Right lobe of liver (tissue), 6 donors: ENCODE results near the gene TRPM3. TPM values are rescaled to one million over a fixed set of nuclear protein-coding genes. Genes with fewer than 3 reads are reported as not detected.

Experiments used
- ATAC-seq, 4 donors: fragments of 200-7000 bp; cut with Tn5 transposase; one replicate each; pipeline ENCODE4 v1.9.1; 2020; ENCODE audit warnings: mild to moderate bottlenecking in 4 of 4, moderate library complexity in 4 of 4
- DNase-seq, 3 donors: peaks; one replicate each; pipeline ENCODE4 v3.0.0-alpha.2; 2020
- H3K27ac ChIP-seq, 3 donors: fragments of 200-600 bp; one replicate each; pipeline ENCODE4 v1.8.0; 2022
- H3K27me3 ChIP-seq, 2 donors: fragments of 200-600 bp; one replicate each; pipeline ENCODE4 v1.8.0; 2022
- H3K36me3 ChIP-seq, 4 donors: fragments of 200-600 bp; sonication (generic) in 1 of 4; one replicate each; pipeline versions ENCODE4 v1.5.1 to v1.8.0; 2017 to 2022; ENCODE audit warnings: control low read depth in 1 of 4
- H3K4me1 ChIP-seq, 4 donors: fragments of 200-600 bp; sonication (generic) in 1 of 4; one replicate each; pipeline versions ENCODE4 v1.5.1 to v1.8.0; 2017 to 2022; ENCODE audit warnings: control low read depth in 1 of 4
- H3K4me3 ChIP-seq, 3 donors: fragments of 200-600 bp; one replicate each; pipeline ENCODE4 v1.8.0; 2022
- H3K9me3 ChIP-seq, 4 donors: fragments of 200-600 bp; sonication (generic) in 1 of 4; one replicate each; pipeline versions ENCODE4 v1.5.1 to v1.8.0; 2017 to 2022; ENCODE audit warnings: control low read depth in 1 of 4
- CTCF ChIP-seq, 4 donors: fragments of 200-600 bp in 3 of 4; fragments of 450-650 bp in 1 of 4; IDR thresholded peaks; one replicate each; pipeline versions ENCODE4 v1.5.1 to v1.8.0; 2016 to 2022; ENCODE audit warnings: antibody characterized with exemption in 4 of 4, mild to moderate bottlenecking in 2 of 4
- POLR2A ChIP-seq: fragments of 450-650 bp; IDR thresholded peaks from one replicate; pipeline ENCODE4 v1.6.1; 2017; ENCODE audit warnings: antibody characterized with exemption, mild to moderate bottlenecking
- WGBS: methylation state at CpG from one replicate; pipeline ENCODE4 v1.1.6; 2018; ENCODE audit warnings: low coverage, low lambda C conversion rate; ENCODE audit not compliant: insufficient coverage; ENCODE audit errors: missing lambda C conversion rate; 5-methylcytosine and 5-hydroxymethylcytosine counted together
- intact Hi-C, 2 donors: fragments of 100-400 bp; cut with DNase I; formaldehyde crosslinking; loops; one replicate each; pipeline versions ENCODE4 v1.11.2 to v1.14.1; 2022
- total RNA-seq, 6 experiments: library from RNA; depleted of rRNA in 2 of 6; stranded (reverse); fragments of >200 nt in 2 of 6; fragmentation: NEBNext Ultra II Directional in 3 of 6; extraction: Animal tissue kit (Norgen Biotek cat#: 25700) in 3 of 6; gene quantifications; one replicate each; pipeline versions ENCODE4 v1.1.0 to v1.2.4, GENCODE V29; 2016 to 2023
- donor health status: DM: no; HTN: yes; CAD: no.
- donor health status: DM: no; HTN: no; CAD: no.
- donor health status: DM: no; HTN: no; CAD: no.
- donor health status: DM: no; HTN: yes; CAD: no.
- donor health status: DM: no; HTN: yes; CAD: no.

The TRPM3 gene
- total RNA-seq, 6 experiments from 2014 or later, result 0.26 to 0.56 (median 0.39) TPM

GRCh38 chr9:71098801-71099200 is 22.6 kb downstream of the TRPM3 start:
- intact Hi-C loops, result no loop called here
- ATAC-seq, result peak in 1 of 4 donors; percentile 10
- DNase-seq, result no peak
- WGBS, result 45% methylated on average over 2 of the region's 2 CpGs
- H3K4me3 ChIP-seq, result no peak overlapping the region
- TF ChIP-seq POLR2A (no peak), CTCF (IDR thresholded peaks at IDR 0.05) (no peak)
- no peak overlapping the region for H3K27ac ChIP-seq
- H3K36me3 ChIP-seq, result no peaks in the 10 kb centered on the region
- H3K27me3 ChIP-seq, result no peaks in the 10 kb centered on the region
- no peaks in the 10 kb centered on the region for H3K9me3 ChIP-seq
- peaks cover 0 to 37% (median 9%) of the 10 kb centered on the region in 4 donors for H3K4me1 ChIP-seq

GRCh38 chr9:71097671-71098070 is 23.8 kb downstream of the TRPM3 start:
- intact Hi-C loops, result no loop called here
- peak overlapping the region in 2 of 3 donors; percentile 45 to 80 for H3K27ac ChIP-seq

GRCh38 chr9:71096421-71097108 is 24.9 kb downstream of the TRPM3 start:
- Histone ChIP-seq H3K27ac (peak overlapping the region; percentile 33 to 80 (median 70)), H3K36me3 (no peaks in the 10 kb centered on the region), H3K4me3 (peak overlapping the region in 1 of 3 donors; percentile 24), H3K27me3 (no peaks in the 10 kb centered on the region), H3K9me3 (no peaks in the 10 kb centered on the region), H3K4me1 (peaks cover 0 to 37% (median 9%) of the 10 kb centered on the region in 4 donors)
- intact Hi-C loops, result no loop called here
- 21% methylated on average over 3 of the region's 5 CpGs for WGBS
- peak; percentile 78 to 92 (median 83) for DNase-seq
- peak; percentile 81 to 90 (median 86) for ATAC-seq
- TF ChIP-seq POLR2A (peak; percentile 49), CTCF (IDR thresholded peaks at IDR 0.05) (peak in 1 of 4 donors; percentile 28)

More at GRCh38 chr9:71097671-71098070, 23.8 kb downstream of the TRPM3 start:
- no peaks in the 10 kb centered on the region for H3K36me3 ChIP-seq
- DNase-seq (no peak), ATAC-seq (peak; percentile 4 to 40 (median 36))
- no peaks in the 10 kb centered on the region for H3K9me3 ChIP-seq
- no peak for TF ChIP-seq CTCF (IDR thresholded peaks at IDR 0.05)
- TF ChIP-seq POLR2A, result no peak
- peaks cover 0 to 37% (median 9%) of the 10 kb centered on the region in 4 donors for H3K4me1 ChIP-seq
- H3K4me3 ChIP-seq, result no peak overlapping the region
- no peaks in the 10 kb centered on the region for H3K27me3 ChIP-seq

GRCh38 chr9:71094708-71095251 is 26.6 kb downstream of the TRPM3 start:
- Histone ChIP-seq H3K27me3 (no peaks in the 10 kb centered on the region), H3K36me3 (no peaks in the 10 kb centered on the region), H3K27ac (peak overlapping the region in 2 of 3 donors; percentile 67 to 70), H3K4me3 (peak overlapping the region in 2 of 3 donors; percentile 1 to 17), H3K9me3 (no peaks in the 10 kb centered on the region), H3K4me1 (peaks cover 0 to 37% (median 9%) of the 10 kb centered on the region in 4 donors)
- 22% methylated on average over 4 of the region's 4 CpGs for WGBS
- intact Hi-C loops, result no loop called here
- peak; percentile 12 to 28 (median 26) for ATAC-seq
- DNase-seq, result no peak
- TF ChIP-seq CTCF (IDR thresholded peaks at IDR 0.05), result no peak
- TF ChIP-seq POLR2A, result no peak
